Fibroblast of lung (primary cell): ENCODE results near the gene CSNK1D. TPM values are rescaled to one million over a fixed set of nuclear protein-coding genes. Genes with fewer than 3 reads are reported as not detected.

Source experiments
- DNase-seq, 2 donors: peaks; one replicate each; pipeline versions ENCODE4 v3.0.0 to v3.0.0-alpha.2; 2010; ENCODE audit warnings: low read depth in 2 of 2
- H2AFZ ChIP-seq: 2 replicates; pipeline ENCODE4 v1.5.1; 2012; ENCODE audit warnings: low read length, control low read depth, inconsistent platforms
- H3K27ac ChIP-seq: 2 replicates; pipeline ENCODE4 v1.5.1; 2011; ENCODE audit warnings: low read length, control low read depth; ENCODE audit not compliant: insufficient read depth
- H3K27me3 ChIP-seq: 2 replicates; pipeline ENCODE4 v1.5.1; 2011; ENCODE audit warnings: mild to moderate bottlenecking, low read length; ENCODE audit not compliant: control insufficient read depth, insufficient read depth
- H3K36me3 ChIP-seq: 2 replicates; pipeline ENCODE4 v1.5.1; 2011; ENCODE audit warnings: low read length; ENCODE audit not compliant: control insufficient read depth, insufficient read depth
- H3K4me1 ChIP-seq: 2 replicates; pipeline ENCODE4 v1.5.1; 2011; ENCODE audit warnings: low read length; ENCODE audit not compliant: control insufficient read depth, insufficient read depth; ENCODE audit errors: extremely low read depth
- H3K4me2 ChIP-seq: 2 replicates; pipeline ENCODE4 v1.5.1; 2011; ENCODE audit warnings: low read length, control low read depth; ENCODE audit not compliant: insufficient read depth; ENCODE audit errors: extremely low read depth
- H3K4me3 ChIP-seq, 4 experiments: fragments of 200-600 bp in 1 of 4; sonication (generic) in 1 of 4; replicated peaks in 1 of 4; 2 replicates each; pipeline ENCODE4 v1.5.1; 2011 to 2016; ENCODE audit warnings: low read length in 4 of 4, low read depth in 3 of 4, mild to moderate bottlenecking in 3 of 4, control low read depth in 2 of 4, inconsistent platforms in 1 of 4, mixed read lengths in 1 of 4; ENCODE audit not compliant: insufficient read depth in 1 of 4; ENCODE audit errors: control extremely low read depth in 1 of 4
- H3K79me2 ChIP-seq: 2 replicates; pipeline ENCODE4 v1.5.1; 2012; ENCODE audit warnings: mild to moderate bottlenecking, low read length, inconsistent platforms; ENCODE audit not compliant: control insufficient read depth, insufficient read depth
- H3K9ac ChIP-seq: 2 replicates; pipeline ENCODE4 v1.5.1; 2011; ENCODE audit warnings: mild to moderate bottlenecking, low read length, control low read depth; ENCODE audit not compliant: insufficient read depth
- H3K9me3 ChIP-seq: 2 replicates; pipeline ENCODE4 v1.5.1; 2012; ENCODE audit warnings: low read depth, low read length; ENCODE audit not compliant: control insufficient read depth, insufficient read depth
- H4K20me1 ChIP-seq: 2 replicates; pipeline ENCODE4 v1.5.1; 2011; ENCODE audit warnings: low read length; ENCODE audit not compliant: control insufficient read depth, insufficient read depth; ENCODE audit errors: extremely low read depth
- CTCF ChIP-seq, 2 donors: IDR thresholded peaks in 1 of 2; conservative IDR thresholded peaks in 1 of 2; 1 replicate in 1 of 2; 2 replicates in 1 of 2; pipeline ENCODE4 v1.5.1; 2011 to 2012; ENCODE audit warnings: low read length in 2 of 2, control low read depth in 1 of 2, inconsistent platforms in 1 of 2, low read depth in 1 of 2, mild to moderate bottlenecking in 1 of 2
- EZH2 ChIP-seq: IDR thresholded peaks from 2 replicates; pipeline ENCODE4 v1.5.1; 2012; ENCODE audit warnings: low read length, control low read depth, mild to moderate bottlenecking; ENCODE audit errors: missing control alignments
- polyA plus RNA-seq, 2 donors: library from polyadenylated mRNA; depleted of rRNA in 1 of 2; stranded (reverse) in 1 of 2; unstranded in 1 of 2; fragments of >200 nt; gene quantifications; 2 replicates each; pipeline ENCODE4 v1.2.1, GENCODE V29; 2011 to 2012; ENCODE audit warnings: missing spikeins in 1 of 2
- total RNA-seq: library from RNA; depleted of rRNA; stranded (reverse); fragments of >200 nt; gene quantifications from 2 replicates; pipeline ENCODE4 v1.2.1, GENCODE V29; 2014

CSNK1D gene
- total and polyA plus RNA-seq, 2 donors (not counting 1 experiment from before 2014, with no cell fraction given), result 64.9 to 112 TPM

GRCh38 chr17:82239926-82240505, 33.5 kb downstream of the CSNK1D start:
- H3K4me3 ChIP-seq, result no peak overlapping the region
- peaks cover 58% of the 10 kb centered on the region for H3K36me3 ChIP-seq
- TF ChIP-seq EZH2 (no peak), CTCF (conservative IDR thresholded peaks at IDR 0.05 in 1 of 2, IDR thresholded peaks at IDR 0.05 in 1 of 2; ENCODE audit: low read depth in 1 of 2, low read length in 2 of 2) (no peak)
- H3K9me3 ChIP-seq, result no peaks in the 10 kb centered on the region
- no peak overlapping the region for H2AFZ ChIP-seq
- no peak for DNase-seq
- no peaks in the 10 kb centered on the region for H3K27me3 ChIP-seq
- no peak overlapping the region for H3K9ac ChIP-seq
- no peak overlapping the region for H3K4me2 ChIP-seq
- peaks cover 67% of the 10 kb centered on the region for H3K79me2 ChIP-seq
- no peak overlapping the region for H3K27ac ChIP-seq
- no peaks in the 10 kb centered on the region for H4K20me1 ChIP-seq
- peaks cover 55% of the 10 kb centered on the region for H3K4me1 ChIP-seq

- H2AFZ ChIP-seq, result no peak overlapping the region
- no peak overlapping the region for H3K27ac ChIP-seq
- H3K36me3 ChIP-seq, result peaks cover 53% of the 10 kb centered on the region
Observed at GRCh38 chr17:82239401-82239925, 34.0 kb downstream of the CSNK1D start.

More at GRCh38 chr17:82239401-82239925, 34.0 kb downstream of the CSNK1D start:
- DNase-seq, result no peak
- Histone ChIP-seq H3K4me3 (no peak overlapping the region), H3K79me2 (peaks cover 72% of the 10 kb centered on the region), H3K9me3 (no peaks in the 10 kb centered on the region), H3K4me1 (peaks cover 55% of the 10 kb centered on the region), H3K27me3 (no peaks in the 10 kb centered on the region), H3K4me2 (no peak overlapping the region), H3K9ac (no peak overlapping the region), H4K20me1 (no peaks in the 10 kb centered on the region)
- no peak for TF ChIP-seq EZH2
- no peak for TF ChIP-seq CTCF (conservative IDR thresholded peaks at IDR 0.05 in 1 of 2, IDR thresholded peaks at IDR 0.05 in 1 of 2; ENCODE audit: low read depth in 1 of 2, low read length in 2 of 2)
